K562 (cell line): ENCODE data around the gene LBHD2. TPM values are rescaled to one million over a fixed set of nuclear protein-coding genes. Genes with fewer than 3 reads are reported as not detected.

Experiments
- polyA plus RNA-seq, 8 experiments: library from polyadenylated mRNA; depleted of rRNA in 4 of 8; stranded (reverse) in 5 of 8; unstranded in 3 of 8; fragments of >200 nt; fragmentation: Nextera tagmentation in 2 of 8; fragmentation: Illumina TruSeq in 1 of 8; extraction: Ambion mirVana in 2 of 8; extraction: Trizol in 1 of 8; gene quantifications; 2 replicates each; pipeline versions ENCODE4 v1.2.1 to v1.2.3, GENCODE V29; 2011 to 2014; ENCODE audit warnings: inconsistent platforms in 1 of 8, missing spikeins in 1 of 8
- total RNA-seq, 7 experiments: library from RNA; depleted of rRNA in 6 of 7; stranded (reverse); fragments of >200 nt in 6 of 7; fragmentation: Illumina TruSeq in 2 of 7; extraction: Trizol in 2 of 7; gene quantifications; 2 replicates each; pipeline versions ENCODE4 v1.2.1 to v1.2.3, GENCODE V29; 2011 to 2021; ENCODE audit warnings: low replicate concordance in 1 of 7
- TF ChIP-seq, protein P1 (sequence below): sonication (generic); formaldehyde crosslinking; IDR thresholded peaks from 2 replicates; pipeline ENCODE4 v1.5.0; 2020; ENCODE audit warnings: missing genetic modification reagents
- TF ChIP-seq, protein P2 (sequence below): fragments of 450-650 bp; conservative IDR thresholded peaks from 2 replicates; pipeline ENCODE4 v1.6.1; 2016; ENCODE audit warnings: missing genetic modification characterization, low read depth, mild to moderate bottlenecking, missing compliant biosample characterization, moderate library complexity
- TF ChIP-seq, protein P3 (sequence below): fragments of 450-650 bp; IDR thresholded peaks from 2 replicates; pipeline ENCODE4 v1.6.1; 2017; ENCODE audit warnings: antibody characterized with exemption, mild to moderate bottlenecking

LBHD2 gene
- total and polyA plus RNA-seq, 9 of the 15 experiments (the other 6 are each of a cell fraction or from before 2014, with no cell fraction given), result not detected

DNA sequence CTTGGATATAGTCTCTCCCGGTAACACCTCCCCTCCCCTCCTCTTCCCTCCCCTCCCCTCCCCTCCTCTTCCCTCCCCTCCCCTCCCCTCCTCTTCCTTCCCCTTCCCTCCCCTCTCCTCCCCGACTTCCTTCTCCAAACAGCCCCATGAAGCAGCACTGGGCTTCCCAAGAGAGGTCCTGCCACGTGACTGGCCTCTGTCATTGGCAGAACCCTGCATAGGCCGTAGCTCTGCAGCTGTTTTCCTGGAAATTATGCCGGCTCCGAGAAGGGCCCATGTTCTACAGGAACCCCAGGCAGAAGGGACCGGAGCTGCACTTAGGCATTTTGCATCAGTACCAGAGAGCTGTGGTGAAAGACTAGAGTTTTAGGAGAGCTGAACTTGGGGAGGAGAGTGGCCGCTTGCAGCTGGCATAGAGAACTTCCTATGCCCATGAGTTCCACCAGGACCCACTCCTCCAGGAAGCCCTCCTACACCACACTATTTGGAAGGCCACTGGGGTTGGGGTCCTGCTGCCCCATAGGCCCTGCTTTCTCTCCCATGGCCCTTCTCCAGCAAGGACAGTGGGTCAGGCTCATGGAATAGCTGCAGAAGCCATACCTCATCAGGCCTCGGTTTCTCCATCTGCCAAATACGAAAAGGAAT, 34.1 kb downstream of the LBHD2 start (continued):
- TF ChIP-seq, protein P1, sequence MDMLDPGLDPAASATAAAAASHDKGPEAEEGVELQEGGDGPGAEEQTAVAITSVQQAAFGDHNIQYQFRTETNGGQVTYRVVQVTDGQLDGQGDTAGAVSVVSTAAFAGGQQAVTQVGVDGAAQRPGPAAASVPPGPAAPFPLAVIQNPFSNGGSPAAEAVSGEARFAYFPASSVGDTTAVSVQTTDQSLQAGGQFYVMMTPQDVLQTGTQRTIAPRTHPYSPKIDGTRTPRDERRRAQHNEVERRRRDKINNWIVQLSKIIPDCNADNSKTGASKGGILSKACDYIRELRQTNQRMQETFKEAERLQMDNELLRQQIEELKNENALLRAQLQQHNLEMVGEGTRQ (CRISPR knock-in tag), result peak; percentile 75
- TF ChIP-seq, protein P2, sequence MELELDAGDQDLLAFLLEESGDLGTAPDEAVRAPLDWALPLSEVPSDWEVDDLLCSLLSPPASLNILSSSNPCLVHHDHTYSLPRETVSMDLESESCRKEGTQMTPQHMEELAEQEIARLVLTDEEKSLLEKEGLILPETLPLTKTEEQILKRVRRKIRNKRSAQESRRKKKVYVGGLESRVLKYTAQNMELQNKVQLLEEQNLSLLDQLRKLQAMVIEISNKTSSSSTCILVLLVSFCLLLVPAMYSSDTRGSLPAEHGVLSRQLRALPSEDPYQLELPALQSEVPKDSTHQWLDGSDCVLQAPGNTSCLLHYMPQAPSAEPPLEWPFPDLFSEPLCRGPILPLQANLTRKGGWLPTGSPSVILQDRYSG (tag), result peak; percentile 31; the same call in 1 of the 2 replicates
- TF ChIP-seq, protein P3, sequence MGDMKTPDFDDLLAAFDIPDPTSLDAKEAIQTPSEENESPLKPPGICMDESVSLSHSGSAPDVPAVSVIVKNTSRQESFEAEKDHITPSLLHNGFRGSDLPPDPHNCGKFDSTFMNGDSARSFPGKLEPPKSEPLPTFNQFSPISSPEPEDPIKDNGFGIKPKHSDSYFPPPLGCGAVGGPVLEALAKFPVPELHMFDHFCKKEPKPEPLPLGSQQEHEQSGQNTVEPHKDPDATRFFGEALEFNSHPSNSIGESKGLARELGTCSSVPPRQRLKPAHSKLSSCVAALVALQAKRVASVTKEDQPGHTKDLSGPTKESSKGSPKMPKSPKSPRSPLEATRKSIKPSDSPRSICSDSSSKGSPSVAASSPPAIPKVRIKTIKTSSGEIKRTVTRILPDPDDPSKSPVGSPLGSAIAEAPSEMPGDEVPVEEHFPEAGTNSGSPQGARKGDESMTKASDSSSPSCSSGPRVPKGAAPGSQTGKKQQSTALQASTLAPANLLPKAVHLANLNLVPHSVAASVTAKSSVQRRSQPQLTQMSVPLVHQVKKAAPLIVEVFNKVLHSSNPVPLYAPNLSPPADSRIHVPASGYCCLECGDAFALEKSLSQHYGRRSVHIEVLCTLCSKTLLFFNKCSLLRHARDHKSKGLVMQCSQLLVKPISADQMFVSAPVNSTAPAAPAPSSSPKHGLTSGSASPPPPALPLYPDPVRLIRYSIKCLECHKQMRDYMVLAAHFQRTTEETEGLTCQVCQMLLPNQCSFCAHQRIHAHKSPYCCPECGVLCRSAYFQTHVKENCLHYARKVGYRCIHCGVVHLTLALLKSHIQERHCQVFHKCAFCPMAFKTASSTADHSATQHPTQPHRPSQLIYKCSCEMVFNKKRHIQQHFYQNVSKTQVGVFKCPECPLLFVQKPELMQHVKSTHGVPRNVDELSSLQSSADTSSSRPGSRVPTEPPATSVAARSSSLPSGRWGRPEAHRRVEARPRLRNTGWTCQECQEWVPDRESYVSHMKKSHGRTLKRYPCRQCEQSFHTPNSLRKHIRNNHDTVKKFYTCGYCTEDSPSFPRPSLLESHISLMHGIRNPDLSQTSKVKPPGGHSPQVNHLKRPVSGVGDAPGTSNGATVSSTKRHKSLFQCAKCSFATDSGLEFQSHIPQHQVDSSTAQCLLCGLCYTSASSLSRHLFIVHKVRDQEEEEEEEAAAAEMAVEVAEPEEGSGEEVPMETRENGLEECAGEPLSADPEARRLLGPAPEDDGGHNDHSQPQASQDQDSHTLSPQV, result peak; percentile 35; the same call in 1 of the 2 replicates
- TF ChIP-seq, all 486 proteins: peak for 13
